ENCODE results near the gene TRIM29. TPM values are rescaled to one million over a fixed set of nuclear protein-coding genes. Genes with fewer than 3 reads are reported as not detected.

Gene TRIM29
- total RNA-seq, 1 donor from 2014 or later: not detected

- no peak for DNase-seq
These were observed 46.8 kb downstream of the TRIM29 start for GRCh38 chr11:120091121-120091520.

- DNase-seq: no peak
These were observed 47.5 kb downstream of the TRIM29 start for GRCh38 chr11:120090411-120090810.

- DNase-seq: no peak
These were observed 48.6 kb downstream of the TRIM29 start for GRCh38 chr11:120089036-120090001.

GRCh38 chr11:120088056-120088455 lies 49.9 kb downstream of the TRIM29 start:
- no peak for DNase-seq

- no peak for DNase-seq
These were observed 51.3 kb downstream of the TRIM29 start for GRCh38 chr11:120086651-120087050.

GRCh38 chr11:120079750-120080610 lies 57.9 kb downstream of the TRIM29 start:
- no peak for DNase-seq

- DNase-seq: no peak
These were observed 59.5 kb downstream of the TRIM29 start for GRCh38 chr11:120078397-120078796.

- no peak for DNase-seq
These were observed 63.8 kb downstream of the TRIM29 start for GRCh38 chr11:120074076-120074475.

- DNase-seq: no peak
These were observed 64.7 kb downstream of the TRIM29 start for GRCh38 chr11:120073196-120073595.

- DNase-seq: peak; percentile 35
These were observed 69.8 kb downstream of the TRIM29 start for GRCh38 chr11:120068114-120068573.

- no peak for DNase-seq
These were observed 70.3 kb downstream of the TRIM29 start for GRCh38 chr11:120067438-120068113.

- no peak for DNase-seq
These were observed 71.0 kb downstream of the TRIM29 start for GRCh38 chr11:120066738-120067437.

- no peak for DNase-seq
These were observed 72.0 kb downstream of the TRIM29 start for GRCh38 chr11:120065876-120066275.

GRCh38 chr11:120065176-120065575 lies 72.7 kb downstream of the TRIM29 start:
- no peak for DNase-seq

- DNase-seq: no peak
These were observed 73.6 kb downstream of the TRIM29 start for GRCh38 chr11:120064341-120064740.

- no peak for DNase-seq
These were observed 74.1 kb downstream of the TRIM29 start for GRCh38 chr11:120063686-120064340.

- DNase-seq: no peak
These were observed 75.4 kb downstream of the TRIM29 start for GRCh38 chr11:120062561-120062930.

GRCh38 chr11:120061761-120062560 lies 76.0 kb downstream of the TRIM29 start:
- no peak for DNase-seq

Data from dermis blood vessel endothelial cell (primary cell).